Stimulated activated CD8-positive, alpha-beta memory T cell treated with anti-CD3 and anti-CD28 coated beads, Interleukin-12 subunit alpha, Interleukin-12 subunit beta, amount 100 ng/mL, for 4 hours (primary cell): Measurements from ENCODE around the gene PAX1.

ENCODE experiments used
- DNase-seq: peaks from one replicate; pipeline ENCODE4 v3.0.0-alpha.2; 2020; ENCODE audit warnings: low read depth

Gene PAX1

DNA sequence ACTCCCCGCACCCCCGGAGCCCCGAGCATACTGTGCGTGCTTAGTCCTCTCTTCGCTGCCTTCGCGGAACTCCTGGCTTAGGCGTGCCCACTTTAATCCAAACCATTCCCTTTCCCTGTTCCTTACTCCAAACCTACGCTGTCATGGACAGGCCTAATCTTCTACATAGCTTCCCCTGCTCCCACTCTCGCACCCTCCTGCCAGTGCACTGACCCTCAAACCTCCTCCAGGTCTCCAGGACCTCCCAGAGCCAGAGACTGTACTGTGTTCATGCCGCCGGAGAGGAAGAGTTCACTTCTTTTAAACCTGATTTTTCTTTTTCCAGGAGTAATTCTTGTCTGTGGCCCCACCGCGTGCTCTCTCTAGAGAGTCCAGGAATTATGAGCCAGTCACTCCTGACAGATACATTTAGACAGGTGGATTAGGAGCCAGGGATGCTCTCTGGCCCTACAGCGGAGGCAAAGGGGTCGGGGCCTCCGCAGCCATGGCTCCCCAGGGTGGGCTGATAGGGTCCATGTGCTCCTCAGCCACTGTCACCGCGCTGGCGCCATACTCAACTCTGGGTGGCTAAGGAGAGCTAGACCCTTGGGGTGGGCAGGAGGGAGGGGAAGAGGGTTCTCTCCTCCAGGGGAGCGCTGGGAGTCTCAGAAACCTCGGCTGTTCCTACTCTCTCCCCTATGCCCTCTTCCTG is 1.6 kb upstream of the PAX1 start:
- no peak for DNase-seq

- no peak for DNase-seq
These were observed 767 bp upstream of the PAX1 start for GRCh38 chr20:21704408-21705385.

GRCh38 chr20:21706261-21707195 is 1.1 kb downstream of the PAX1 start:
- DNase-seq = no peak

DNA sequence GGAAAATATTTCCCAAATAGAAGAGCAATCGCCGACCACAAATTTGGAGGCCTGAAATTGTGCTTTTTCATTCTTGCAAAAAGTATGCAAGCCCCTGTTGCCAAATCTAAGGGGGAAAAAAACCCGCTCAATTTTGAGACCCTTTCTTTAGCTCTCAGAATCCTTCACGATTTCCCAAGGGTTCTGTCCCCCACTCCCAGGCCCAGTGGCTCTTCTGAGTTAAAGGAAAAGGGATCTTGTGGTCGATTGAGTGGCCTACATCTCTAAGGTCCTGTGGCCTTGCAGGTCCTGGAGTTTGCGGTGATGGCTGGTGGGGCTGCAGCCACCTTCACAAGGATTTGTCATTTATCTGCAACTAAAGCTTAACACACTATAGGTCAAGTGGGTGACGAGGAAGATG is 1.8 kb downstream of the PAX1 start:
- DNase-seq = no peak

- DNase-seq = no peak
These were observed 2.7 kb downstream of the PAX1 start for GRCh38 chr20:21707999-21708737.

GRCh38 chr20:21708738-21709534 is 3.5 kb downstream of the PAX1 start:
- no peak for DNase-seq

- DNase-seq = no peak
These were observed 4.1 kb downstream of the PAX1 start for GRCh38 chr20:21709535-21709904.

GRCh38 chr20:21710341-21710740 is 4.9 kb downstream of the PAX1 start:
- DNase-seq = no peak

GRCh38 chr20:21710863-21711431 is 5.5 kb downstream of the PAX1 start:
- DNase-seq = no peak

DNA sequence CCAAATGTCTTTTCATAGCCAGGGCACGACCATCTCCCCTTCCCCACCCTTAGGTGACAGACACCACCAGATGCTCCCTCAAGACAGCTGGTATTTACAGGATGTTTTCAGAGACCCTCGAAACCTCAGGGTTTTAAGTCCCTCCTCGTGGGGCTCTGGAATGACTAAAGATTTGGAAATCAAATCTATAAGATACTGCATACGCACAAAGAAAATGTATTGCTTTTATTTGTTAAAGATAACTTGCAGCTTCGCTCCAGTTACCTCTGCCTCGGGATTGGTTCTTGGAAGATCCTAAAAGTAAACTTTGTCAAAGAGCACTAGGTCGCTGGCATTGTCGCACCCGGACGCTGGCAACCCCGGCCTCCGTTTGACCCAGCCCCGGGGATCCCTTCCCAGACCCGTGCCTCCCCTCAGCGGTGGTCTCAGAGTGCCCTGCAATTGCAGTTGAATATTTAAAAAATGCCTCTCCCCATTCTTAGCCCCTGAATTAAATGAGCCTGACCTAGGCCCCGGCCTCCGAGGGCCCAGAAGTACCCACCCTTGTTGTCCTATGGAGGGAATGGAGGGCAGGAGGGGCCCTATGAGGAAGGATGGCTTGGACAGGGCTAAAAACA is 7.1 kb downstream of the PAX1 start:
- no peak for DNase-seq

DNA sequence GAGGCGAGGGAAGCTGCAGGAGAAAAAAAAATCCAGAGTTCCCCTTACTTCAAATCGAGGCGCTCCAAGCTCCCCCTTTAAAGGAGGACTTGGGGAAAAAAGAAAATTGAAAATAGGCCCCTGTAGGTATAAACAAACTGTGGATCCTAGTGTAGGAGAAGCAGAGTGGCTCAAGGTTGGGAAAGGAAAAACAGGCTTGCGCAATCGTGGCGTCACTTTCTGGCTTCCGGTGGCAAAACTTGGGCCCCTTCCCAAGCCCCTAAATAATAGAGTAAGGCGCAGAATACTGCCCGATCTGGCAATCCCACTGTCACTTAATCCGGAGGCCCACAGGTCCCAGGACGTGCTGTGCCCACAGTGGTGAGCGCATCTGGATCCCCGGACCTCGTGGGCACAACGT is 8.0 kb downstream of the PAX1 start:
- no peak for DNase-seq

DNA sequence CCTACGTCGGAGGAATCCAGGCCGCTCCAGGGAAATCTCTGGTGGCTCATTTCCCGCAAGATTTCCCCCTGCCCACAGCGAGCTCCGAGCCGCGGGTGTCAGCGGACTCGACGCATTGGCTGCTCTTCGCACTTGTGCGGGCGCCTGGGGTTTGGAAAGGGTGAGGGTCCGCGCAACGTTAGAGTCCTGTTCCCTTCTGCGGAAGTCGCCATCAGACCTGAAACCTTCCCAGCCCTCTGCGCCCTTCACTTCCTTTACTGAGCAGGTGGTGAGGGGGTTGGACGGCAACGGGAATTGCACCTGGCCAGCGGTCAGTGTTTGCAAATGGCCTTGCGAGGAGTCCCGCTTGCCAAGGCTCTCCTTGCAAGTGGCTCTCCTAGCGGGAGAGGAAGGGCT is 8.4 kb downstream of the PAX1 start:
- DNase-seq = no peak

DNA sequence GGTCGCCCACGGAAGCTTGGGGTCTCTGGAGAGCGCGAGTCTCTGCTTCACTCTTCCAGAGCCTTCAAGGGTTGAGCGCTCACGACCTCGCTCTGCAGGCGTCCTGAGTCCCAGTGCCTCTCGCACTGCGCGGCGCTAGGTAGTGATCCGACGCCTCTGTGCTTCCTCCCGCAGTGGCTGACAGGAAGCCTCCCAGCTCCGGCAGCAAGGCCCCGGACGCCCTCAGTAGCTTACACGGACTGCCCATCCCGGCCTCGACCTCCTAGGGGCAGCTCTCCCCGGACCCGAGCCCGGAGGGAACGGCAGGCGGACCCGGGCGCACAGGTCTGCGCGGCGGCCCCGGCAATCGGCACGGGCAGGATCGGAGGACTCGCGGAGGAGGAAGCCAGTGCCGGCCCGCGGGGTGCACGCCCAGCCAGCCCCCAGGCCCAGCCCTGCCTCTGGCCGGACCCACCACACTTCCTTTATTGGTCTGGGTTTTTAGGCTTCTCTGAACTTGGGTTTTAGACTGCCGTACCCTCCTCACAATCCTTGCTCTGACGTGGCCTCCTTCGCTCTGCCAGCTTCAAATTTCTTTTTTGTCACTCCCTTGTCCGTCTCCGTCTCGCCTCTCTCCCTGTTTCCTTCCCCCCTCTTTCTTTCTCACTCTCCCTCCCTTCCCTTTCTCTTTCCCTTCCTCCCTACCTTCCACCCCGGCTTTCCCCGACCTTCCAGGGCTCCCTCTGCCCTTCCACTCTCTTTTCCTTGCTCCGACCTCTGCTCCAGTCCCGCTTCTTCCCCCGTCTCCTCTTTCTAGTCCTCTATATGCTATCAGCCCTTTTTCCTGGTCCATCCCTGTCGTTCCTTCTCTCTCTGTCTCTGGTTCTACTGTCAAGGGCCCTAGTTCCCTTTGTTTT is 9.1 kb downstream of the PAX1 start:
- no peak for DNase-seq

GRCh38 chr20:21715193-21715881 is 9.9 kb downstream of the PAX1 start:
- no peak for DNase-seq

DNA sequence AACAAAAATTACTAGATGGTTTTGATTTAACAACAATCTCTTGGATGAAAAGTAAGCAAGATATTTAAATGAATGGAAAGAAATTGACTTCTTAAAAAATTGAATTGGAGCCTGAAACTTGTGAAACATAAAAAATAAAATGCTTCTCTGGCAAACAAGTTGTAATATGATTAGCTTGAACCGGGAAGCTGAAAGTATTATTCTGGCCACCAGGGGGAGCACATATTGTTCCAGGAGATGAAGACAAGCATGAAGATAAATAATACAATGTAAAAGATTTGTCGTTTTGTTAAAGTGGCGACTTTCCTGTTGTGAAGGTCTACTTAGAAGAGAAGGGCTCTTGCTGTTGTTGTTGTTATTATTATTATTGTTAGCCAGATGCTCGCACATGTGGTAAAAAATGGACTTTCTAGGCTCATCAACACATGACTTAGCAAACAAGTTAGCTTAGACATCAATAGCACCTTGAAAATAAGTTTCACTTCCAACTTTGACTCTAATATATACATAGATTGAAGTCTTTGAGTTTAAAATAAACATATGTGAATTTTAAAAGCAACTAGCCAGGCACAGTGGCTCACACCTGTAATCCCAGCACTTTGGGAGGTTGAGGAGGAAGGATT is 14.2 kb downstream of the PAX1 start:
- DNase-seq = no peak

- DNase-seq = no peak
These were observed 20.4 kb downstream of the PAX1 start for GRCh38 chr20:21725892-21726291.

- DNase-seq = no peak
These were observed 23.9 kb downstream of the PAX1 start for GRCh38 chr20:21729316-21729715.

DNA sequence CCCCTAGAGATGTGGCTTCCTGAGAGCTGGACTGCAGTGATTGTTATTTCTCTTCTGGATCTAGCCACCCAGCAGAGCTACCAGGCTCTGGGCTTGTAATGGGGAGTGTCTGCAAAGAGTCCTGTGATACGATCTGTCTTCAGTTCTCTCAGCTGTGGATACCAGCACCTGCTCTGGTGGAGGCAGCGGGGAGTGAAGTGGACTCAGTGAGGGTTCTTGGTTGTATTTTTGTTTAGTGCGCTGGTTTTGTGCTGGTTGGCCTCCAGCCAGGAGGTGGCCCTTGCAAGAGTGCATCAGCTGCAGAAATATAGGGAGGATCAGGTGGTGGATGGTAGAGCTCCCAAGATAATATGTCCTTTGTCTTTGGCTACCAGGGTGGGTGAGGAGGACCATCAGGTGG is 33.7 kb downstream of the PAX1 start:
- DNase-seq = no peak
